H4 (cell line): Measurements from ENCODE around the gene MINDY2. TPM values are rescaled to one million over a fixed set of nuclear protein-coding genes. Genes with fewer than 3 reads are reported as not detected.

Source experiments
- DNase-seq: peaks from one replicate; pipeline ENCODE4 v3.0.0-alpha.2; 2015; ENCODE audit warnings: low spot score
- total RNA-seq: library from RNA; depleted of rRNA; stranded (reverse); fragments of >200 nt; shearing (Covaris generic); gene quantifications from 2 replicates; pipeline ENCODE4 v1.2.3, GENCODE V29; 2014; rRNA removed

The MINDY2 gene, protein sequence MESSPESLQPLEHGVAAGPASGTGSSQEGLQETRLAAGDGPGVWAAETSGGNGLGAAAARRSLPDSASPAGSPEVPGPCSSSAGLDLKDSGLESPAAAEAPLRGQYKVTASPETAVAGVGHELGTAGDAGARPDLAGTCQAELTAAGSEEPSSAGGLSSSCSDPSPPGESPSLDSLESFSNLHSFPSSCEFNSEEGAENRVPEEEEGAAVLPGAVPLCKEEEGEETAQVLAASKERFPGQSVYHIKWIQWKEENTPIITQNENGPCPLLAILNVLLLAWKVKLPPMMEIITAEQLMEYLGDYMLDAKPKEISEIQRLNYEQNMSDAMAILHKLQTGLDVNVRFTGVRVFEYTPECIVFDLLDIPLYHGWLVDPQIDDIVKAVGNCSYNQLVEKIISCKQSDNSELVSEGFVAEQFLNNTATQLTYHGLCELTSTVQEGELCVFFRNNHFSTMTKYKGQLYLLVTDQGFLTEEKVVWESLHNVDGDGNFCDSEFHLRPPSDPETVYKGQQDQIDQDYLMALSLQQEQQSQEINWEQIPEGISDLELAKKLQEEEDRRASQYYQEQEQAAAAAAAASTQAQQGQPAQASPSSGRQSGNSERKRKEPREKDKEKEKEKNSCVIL
- 2.5 and 3.4 TPM in 2 replicates for total RNA-seq

DNA sequence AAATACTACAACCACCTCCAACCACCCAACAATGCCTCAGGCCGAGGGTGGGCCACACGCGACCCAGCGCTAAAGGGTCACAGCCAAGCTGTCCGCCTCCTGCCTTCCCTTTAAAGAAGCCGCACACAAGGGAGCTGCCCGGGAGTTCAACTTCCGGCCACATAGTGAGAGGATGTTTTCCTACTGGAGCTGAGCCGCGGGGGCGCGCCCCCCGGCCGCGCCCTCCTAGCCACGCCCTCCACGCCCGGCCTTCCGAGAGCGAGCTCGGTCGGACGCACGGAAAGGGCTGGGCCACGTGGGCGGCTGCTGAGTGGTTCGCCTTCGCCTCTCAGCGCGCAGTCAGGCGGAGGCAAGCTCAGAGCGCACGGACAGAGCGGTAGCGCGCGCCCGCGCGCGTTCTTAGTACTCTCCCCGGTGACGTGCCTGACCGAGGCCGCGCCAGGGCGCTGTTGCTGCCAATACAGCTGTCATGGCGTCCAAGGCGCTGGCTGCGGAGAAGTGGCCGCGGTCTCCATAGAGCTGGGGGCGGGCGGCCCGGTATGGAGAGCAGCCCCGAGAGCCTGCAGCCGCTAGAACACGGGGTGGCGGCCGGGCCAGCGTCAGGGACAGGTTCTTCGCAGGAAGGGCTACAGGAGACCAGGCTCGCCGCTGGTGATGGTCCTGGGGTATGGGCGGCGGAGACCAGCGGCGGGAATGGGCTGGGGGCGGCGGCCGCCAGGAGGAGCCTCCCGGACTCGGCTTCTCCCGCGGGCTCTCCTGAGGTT is at the start of gene MINDY2:
TSS of gene MINDY2 (plus strand) at position 446 of the 764 bp plus-strand sequence. CDS start at position 540, 94 bp downstream.
- peak; percentile 98 for DNase-seq

DNA sequence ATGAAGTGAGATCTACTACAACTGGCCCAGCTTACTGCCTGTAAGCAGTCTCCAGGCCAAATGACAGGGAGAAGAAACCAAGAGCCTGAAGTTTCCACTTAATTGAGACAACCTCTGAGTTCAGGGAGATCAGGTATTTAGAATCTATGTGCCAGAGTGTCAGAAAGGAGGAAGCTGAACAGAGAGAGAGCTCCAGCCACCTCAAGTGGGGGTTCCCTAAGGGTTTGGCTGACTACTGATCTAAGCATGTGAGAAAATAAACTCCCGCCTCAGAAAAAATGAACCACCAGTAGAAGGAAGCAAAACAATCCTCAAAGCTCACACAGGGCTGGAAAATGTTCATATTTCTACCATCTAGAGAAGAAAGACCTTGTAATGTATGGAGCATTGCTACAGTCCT is 46.6 kb upstream of the MINDY2 start:
- DNase-seq = no peak

DNA sequence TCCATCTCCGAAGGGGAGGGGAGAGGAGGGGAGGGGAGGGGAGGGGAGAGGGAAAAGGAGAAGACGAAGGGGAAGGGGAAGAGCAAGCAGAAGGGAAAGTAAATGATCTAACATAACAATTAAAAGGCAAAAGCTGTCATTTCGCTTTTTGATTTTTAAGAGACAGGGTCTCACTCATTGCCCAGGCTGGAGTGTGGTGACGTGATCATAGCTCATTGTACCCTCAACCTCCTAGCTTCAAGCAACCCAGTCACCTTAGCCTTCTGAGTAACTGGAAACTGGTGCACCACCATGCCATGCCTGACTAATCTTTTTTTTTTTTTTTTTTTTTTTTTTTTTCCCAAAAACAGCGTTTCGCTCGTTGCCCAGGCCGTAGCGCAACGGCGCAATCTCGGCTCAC is 44.2 kb upstream of the MINDY2 start:
- no peak for DNase-seq

DNA sequence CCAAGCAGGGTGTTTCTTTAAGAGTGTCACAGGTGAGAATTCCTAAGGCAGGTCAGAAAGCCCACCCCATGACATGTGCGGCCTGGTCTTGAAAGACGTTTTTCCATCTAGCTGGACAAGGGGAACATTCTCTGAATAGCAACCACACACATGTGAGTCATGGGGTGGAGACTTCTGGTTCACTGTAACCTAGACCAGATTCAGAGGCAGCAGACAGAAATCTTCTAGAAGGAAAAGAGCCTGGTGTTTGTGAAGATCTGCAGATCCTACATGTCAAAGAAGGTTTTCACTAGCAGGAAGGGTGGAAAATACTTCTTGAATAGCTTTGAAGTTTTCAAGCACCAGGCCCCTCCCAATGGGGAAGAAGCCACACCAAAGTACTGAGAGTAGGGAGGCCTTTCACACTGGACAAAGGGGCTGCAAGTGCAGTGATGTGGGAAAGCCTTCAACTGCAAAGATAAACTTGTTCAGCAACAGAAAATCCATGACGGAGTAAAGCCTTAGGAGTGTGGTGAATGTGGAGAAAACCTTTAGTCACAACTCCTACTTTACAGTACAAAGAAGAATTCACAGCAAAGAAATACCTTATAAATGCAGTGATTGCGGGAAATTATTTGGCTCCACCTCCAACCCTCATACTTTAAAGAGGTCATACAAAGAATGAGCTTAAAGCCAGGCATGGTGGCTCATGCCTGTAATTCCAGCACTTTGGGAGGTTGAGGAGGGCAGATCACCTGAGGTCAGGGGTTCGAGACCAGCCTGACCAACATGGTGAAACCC is 39.2 kb upstream of the MINDY2 start:
- DNase-seq = peak; percentile 29

DNA sequence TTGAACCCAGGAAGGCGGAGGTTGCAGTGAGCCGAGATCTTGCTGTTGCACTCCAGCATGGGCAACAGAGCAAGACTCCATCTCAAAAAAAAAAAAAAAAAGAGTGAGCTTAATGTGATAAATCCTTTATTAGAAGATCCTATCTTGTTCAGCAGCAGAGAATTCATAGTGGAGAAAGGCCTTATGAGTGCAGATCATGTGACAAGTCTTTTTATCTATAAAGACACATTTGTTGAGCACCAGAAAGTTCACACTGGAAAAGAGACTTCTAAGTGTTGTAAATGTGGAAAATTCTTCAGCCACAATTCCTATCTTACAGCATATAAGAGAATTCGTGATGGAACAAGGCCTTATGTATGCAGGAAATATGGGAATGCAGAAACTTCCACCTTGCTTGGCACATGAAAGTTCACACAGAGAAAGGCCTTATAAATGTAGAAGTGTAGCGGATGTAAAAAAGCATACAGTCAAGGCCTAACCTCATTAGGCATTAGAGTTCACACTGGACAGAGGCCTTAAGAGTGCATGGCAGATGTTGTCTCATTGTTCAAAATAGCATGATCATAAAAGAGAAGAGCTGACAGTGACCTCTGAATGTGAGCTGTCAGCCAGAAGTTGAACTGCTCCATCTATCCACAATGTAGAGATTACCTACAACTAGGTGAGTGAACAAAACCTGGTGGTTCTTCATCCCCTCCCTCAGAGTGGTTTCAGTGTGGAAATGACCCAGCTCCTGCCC is 38.3 kb upstream of the MINDY2 start:
- no peak for DNase-seq

DNA sequence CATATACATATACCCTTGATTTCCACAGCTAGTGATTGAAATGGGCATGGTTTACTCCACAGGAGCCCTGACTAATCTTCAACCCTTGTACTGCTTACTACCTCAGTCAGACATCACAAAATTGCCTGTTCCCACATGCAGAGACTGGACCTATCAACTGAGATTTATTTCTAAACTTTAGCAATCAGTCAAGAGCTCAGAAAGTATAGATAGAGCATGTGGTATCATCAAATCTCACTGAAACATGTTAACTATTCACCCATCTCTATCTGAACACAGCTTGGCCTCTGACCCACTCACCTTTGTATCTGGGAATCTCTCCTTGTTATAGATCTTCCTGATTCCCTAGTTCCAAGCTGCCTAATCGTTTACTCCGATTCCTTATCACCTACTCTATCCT is 36.2 kb upstream of the MINDY2 start:
- DNase-seq = no peak

DNA sequence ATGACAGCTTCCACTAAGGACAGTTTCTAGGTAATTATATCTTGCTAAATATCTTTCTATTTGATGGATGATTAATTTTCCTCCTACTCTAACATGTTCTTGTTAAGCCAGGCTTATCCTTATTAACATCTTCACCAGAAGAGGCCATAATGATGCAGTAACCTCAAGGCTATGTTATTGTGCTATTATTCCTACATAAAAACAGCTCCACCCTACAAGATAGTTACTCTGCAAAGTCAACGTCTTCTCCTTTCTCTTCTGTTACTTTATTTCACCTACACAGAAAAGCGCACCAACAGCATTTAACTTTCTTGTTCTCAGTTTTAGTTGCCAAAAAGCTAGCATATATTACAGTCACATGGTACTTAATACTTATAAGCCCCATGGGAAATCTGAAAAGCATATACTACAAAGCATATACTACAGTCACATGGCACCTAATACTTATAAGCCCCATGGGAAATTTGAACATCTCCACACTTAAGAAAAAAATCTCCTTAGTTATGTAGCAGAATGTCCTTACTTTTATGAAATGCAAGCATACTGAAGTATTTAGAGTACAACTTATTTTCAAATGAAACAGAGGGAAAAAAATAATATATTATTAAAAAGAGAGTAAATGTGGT is 35.0 kb upstream of the MINDY2 start:
- DNase-seq = no peak

DNA sequence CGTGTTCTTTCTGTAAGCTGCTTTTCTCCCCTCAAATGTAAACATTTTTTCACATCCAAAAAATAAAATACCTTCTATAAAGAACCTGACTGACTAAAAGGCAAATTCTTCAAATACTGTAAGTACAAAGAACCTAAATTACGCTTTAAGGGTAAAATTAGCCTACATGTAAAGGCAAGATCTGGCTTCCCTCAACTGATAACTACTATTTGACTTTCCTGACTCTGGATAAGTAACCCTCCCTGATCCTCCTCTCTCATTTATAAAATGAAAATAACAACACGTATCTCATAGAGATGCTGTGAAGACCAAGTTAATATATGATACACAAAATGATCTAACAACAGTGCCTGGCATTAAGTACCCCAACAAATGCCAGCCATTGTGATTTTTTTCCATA is 33.8 kb upstream of the MINDY2 start:
- no peak for DNase-seq

DNA sequence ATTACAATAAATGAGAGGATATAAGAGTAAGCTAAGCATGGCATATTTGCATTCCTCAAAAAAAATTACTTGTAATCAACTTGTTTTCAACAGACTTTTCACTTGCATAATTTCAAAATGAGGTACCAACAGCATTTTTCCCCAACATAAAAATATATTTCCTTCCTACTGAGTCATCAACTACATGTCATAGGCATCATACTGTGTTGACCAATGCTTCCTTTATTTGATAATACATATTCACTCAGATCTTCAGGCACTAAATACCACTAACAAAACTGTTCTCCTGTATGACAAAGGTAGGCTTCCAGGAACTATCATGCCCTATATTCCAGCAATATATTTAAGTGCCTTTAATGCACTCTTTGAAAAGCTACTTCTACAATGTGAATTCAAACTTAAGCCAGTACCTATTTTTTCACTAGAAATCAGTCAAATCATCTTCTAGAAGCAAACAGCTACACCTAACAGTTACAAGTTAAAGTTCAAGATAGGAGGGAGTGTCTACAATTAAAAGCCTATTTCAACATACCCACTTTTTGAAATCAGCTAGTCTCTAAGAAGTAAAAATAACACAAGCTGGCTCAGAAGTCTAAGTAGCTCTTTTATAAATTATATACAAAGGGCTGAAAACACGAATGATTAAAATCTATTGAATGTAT is 32.9 kb upstream of the MINDY2 start:
- DNase-seq = no peak

DNA sequence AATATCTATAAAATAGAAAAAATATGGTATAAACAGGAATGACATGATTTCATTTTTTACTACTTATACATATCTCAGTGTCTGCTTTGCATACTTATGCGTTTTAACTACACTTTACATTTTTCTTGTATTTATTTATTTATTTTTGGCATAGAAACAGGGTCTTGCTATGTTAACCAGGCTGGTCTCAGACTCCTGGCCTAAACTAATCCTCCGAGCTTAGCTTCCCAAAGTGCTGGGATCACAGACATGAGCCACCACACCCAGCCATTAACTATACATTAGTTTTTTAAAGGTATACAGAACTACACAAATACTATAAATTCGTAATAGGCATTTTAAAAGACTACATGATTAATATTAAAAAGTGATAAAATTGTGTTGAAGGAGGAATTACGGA is 30.7 kb upstream of the MINDY2 start:
- no peak for DNase-seq

DNA sequence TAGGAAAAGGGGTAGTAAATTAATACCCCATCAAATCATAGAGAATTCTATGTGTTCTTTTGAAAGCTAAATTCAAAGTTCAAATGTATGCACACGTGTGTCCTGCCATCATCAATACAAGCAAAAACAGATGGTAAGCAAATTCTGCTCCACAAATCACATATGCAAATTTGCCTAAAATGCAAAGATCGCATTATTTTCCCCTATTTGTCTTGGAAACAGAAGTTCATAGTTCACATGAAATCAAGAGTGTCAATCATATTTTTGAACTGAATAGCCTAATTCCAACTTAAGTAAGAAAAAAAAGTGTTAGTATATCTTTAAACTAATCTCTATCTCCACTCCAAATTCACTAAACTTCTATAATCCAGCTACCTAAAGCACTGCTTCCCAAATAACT is 30.1 kb upstream of the MINDY2 start:
- no peak for DNase-seq

DNA sequence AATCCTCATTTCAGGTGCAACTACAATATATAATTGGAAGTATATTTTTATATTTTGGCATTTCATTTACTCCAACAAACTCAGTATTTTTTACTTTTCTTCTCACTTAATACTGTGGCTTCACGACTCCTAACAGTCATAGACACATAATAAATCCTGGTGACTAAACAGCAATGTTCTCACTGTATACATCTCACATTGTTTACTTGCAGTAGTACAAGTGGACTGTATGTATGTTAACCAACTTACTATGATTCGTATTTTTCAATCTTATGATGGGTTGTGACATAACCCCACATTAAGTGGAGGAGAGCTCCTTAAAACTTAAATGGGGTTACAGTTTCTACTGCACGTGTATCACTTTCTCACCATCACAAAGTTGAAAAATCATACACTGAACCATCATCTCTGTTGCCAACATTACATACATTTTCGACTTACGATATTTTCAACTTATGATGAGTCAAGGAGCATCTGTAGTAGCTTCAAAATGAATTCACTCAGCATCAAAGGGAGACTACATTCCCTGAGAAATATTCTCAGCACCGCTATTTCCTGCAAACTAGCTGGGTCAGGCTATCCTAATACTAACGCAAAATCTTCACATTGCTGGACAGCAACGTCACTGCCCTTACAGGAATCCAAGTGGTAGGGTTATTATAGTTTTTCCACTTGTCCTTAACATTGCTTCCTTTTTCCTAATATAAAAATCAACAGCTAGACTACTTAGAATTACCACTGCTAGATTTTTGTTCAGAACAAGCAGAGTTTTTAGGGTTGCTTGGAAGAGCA is 28.9 kb upstream of the MINDY2 start:
- DNase-seq = no peak

DNA sequence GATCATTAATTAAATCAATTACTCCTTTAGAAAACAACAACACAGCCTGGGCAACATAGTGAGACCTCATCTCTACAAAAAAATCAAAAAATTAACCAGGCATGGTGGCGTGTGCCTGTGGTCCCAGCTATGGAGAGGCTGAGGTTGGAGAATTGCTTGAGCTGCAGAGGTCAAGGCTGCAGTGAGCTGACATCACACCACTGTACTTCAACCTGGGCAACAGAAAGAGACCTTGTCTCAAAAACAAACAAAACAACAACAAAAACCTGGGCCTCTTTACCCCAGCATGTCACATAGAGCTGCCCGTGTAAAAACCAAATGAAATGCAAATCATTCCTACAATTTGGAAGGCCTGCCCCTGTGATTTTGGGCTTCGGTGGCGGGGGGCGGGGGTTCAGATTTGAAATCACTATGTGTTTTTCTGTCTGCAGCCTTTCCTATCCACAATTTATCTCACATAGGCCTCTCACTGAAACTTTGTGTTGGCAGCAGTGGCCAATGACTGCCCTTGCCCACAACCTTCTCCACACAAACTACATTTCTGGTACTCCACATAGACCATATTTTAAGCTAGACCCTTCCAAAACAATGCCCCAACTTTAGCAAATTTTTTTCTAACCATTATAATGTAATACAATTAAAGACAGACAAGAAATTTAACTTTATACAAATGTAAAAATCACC is 28.1 kb upstream of the MINDY2 start:
- DNase-seq = no peak

DNA sequence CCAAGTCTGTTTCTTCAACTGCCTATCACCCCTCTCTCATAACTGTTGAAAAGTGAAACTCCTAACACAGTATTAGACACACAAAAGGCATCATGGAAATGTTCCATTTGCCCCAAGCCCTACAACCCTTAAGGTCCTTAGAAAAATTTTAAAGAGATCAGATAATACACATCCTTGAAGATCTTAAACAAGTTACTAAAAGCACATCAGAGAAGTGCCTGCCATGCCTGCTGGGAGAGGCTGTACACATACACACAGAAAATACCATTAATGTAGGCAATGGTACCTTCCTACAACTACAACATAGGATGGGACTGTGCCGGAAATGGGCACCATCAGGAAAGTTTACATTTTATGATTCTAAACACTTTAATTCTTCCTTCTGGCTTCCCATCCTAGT is 24.9 kb upstream of the MINDY2 start:
- no peak for DNase-seq

DNA sequence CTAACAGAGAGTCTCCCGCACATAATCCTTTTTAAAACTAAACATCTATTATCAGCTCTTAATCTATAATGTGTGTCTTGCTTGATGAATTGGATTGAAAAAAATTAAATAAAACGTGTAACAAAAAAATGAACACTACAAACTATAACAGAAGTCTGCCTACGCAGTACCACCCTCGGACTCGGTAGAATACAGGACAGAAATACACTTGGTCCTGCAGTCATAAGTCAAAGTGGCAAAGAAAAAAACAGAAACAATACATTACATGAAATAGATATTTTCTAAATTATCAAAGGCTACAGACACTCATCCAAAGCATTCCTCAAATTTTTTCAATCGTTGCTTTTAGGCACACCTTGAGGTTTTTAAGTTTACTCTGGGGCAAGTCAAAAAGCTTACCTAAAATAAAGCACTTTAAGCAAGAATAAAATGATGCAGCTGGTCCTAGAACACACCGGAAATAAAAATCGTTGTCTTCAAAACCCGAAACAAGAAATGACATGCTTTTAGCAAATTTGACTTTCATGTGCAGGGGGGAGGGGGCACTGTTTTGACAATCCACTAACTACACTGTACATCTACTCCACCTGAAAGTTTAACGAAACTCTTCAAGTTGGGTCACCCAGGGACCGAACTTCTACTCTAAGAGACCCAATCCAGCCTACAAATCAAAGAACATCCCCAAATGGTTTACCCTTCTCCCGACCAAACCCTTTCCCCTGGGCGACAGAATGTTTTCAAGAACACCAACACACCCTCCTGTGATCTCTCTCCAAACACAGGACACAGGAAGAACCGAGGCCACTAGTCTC is 22.9 kb upstream of the MINDY2 start:
- no peak for DNase-seq

DNA sequence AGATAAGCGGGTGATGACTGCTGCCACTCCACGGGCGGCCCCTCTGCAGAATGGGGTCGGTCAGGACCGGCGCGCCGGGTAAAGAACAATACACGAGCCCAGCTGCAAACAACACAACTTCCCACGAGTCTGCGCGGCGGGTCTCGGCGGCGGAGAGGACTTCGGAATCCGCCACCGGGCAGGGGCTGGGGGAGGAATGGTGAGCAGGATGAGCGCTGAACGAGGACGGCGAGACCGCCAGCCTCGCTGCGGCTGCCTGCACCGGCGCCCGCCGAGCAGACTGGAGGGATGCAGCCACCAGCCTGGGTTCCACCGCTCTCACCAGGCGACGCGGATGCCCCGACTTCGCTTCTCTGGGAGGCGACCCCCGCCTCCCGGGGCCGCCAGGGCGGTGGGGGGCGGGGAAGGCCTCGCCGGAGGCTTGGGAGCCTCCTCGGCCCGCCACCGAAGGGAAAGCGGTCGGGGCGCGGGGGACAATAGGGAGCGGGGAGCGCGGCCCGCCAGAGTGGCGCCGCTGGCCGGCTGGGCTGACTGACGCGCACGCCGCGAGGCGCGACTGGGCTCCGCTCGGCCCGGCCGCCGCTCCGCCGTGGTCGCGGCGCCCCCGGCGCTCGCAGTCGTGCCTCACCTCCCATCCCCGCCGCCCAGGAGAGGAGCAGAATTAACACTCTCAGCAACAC is 22.1 kb upstream of the MINDY2 start:
- peak; percentile 16 for DNase-seq
